GM23338 (cell line): ENCODE data around the gene NCKAP5.

Experiments
- CREB1 ChIP-seq: fragments of 250-450 bp; sonication (Bioruptor Pico); IDR thresholded peaks from 2 replicates; pipeline ENCODE4 v1.5.0; 2020; ENCODE audit warnings: low read depth, mild to moderate bottlenecking, moderate library complexity
- EZH2 ChIP-seq: fragments of 200-600 bp; sonication (generic); IDR thresholded peaks from one replicate; pipeline ENCODE4 v1.8.0; 2017; ENCODE audit warnings: antibody characterized with exemption, mild to moderate bottlenecking, low read depth; ENCODE audit not compliant: unreplicated experiment
- EZH2phosphoT487 ChIP-seq: fragments of 200-600 bp; sonication (generic); IDR thresholded peaks from one replicate; pipeline ENCODE4 v1.8.1; 2018; ENCODE audit warnings: antibody characterized with exemption; ENCODE audit not compliant: unreplicated experiment
- JUNB ChIP-seq: IDR thresholded peaks from one replicate; pipeline ENCODE4 v1.6.1; 2016; ENCODE audit warnings: antibody characterized with exemption; ENCODE audit not compliant: unreplicated experiment
- POLR2AphosphoS5 ChIP-seq: IDR thresholded peaks from 2 replicates; pipeline ENCODE4 v1.6.1; 2016; ENCODE audit warnings: antibody characterized with exemption, low read depth
- STAT1 ChIP-seq: IDR thresholded peaks from one replicate; pipeline ENCODE4 v1.6.1; 2016; ENCODE audit warnings: antibody characterized with exemption; ENCODE audit not compliant: unreplicated experiment
- ZNF114 ChIP-seq: fragments of 250-450 bp; sonication (Bioruptor Pico); IDR thresholded peaks from 2 replicates; pipeline ENCODE4 v1.5.0; 2020; ENCODE audit warnings: mild to moderate bottlenecking, moderate library complexity
- TF ChIP-seq, protein P1 (sequence below), 2 experiments: fragments of 200-600 bp in 1 of 2; sonication (generic) in 1 of 2; conservative IDR thresholded peaks; 2 replicates each; pipeline versions ENCODE4 v1.5.1 to v1.6.1; 2016 to 2017; ENCODE audit warnings: antibody characterized with exemption in 2 of 2, low read depth in 2 of 2, mild to moderate bottlenecking in 2 of 2, moderate library complexity in 1 of 2
- TF ChIP-seq, protein P2 (sequence below): IDR thresholded peaks from one replicate; pipeline ENCODE4 v1.6.1; 2018; ENCODE audit warnings: antibody characterized with exemption; ENCODE audit not compliant: unreplicated experiment

DNA sequence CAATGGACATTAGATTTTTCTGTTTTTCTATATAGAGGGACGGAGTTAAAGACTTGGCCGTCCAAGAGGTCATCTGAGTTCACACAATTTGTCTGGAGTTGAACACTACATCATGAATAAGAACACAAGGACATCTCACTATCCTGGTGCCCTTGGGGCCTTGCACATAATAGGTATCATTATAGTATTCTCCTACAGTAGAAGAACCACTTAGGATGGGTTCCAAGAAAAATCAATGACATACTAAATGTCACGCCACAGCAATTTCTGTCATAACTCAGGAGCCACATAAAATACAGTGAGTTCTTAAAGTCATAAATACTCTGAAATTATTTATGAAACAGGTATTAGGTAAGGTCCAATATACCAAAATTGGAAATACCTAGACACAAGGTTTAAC lies 154.4 kb downstream of the NCKAP5 start:
- TF ChIP-seq, protein P1, sequence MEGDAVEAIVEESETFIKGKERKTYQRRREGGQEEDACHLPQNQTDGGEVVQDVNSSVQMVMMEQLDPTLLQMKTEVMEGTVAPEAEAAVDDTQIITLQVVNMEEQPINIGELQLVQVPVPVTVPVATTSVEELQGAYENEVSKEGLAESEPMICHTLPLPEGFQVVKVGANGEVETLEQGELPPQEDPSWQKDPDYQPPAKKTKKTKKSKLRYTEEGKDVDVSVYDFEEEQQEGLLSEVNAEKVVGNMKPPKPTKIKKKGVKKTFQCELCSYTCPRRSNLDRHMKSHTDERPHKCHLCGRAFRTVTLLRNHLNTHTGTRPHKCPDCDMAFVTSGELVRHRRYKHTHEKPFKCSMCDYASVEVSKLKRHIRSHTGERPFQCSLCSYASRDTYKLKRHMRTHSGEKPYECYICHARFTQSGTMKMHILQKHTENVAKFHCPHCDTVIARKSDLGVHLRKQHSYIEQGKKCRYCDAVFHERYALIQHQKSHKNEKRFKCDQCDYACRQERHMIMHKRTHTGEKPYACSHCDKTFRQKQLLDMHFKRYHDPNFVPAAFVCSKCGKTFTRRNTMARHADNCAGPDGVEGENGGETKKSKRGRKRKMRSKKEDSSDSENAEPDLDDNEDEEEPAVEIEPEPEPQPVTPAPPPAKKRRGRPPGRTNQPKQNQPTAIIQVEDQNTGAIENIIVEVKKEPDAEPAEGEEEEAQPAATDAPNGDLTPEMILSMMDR (conservative IDR thresholded peaks at IDR 0.05; ENCODE audit: low read depth in 2 of 2) = no peak
- TF ChIP-seq JUNB (no peak), EZH2phosphoT487 (no peak), EZH2 (no peak), ZNF114 (CRISPR knock-in tag) (no peak), POLR2AphosphoS5 (no peak), STAT1 (no peak), CREB1 (CRISPR knock-in tag) (no peak)
- TF ChIP-seq, protein P2, sequence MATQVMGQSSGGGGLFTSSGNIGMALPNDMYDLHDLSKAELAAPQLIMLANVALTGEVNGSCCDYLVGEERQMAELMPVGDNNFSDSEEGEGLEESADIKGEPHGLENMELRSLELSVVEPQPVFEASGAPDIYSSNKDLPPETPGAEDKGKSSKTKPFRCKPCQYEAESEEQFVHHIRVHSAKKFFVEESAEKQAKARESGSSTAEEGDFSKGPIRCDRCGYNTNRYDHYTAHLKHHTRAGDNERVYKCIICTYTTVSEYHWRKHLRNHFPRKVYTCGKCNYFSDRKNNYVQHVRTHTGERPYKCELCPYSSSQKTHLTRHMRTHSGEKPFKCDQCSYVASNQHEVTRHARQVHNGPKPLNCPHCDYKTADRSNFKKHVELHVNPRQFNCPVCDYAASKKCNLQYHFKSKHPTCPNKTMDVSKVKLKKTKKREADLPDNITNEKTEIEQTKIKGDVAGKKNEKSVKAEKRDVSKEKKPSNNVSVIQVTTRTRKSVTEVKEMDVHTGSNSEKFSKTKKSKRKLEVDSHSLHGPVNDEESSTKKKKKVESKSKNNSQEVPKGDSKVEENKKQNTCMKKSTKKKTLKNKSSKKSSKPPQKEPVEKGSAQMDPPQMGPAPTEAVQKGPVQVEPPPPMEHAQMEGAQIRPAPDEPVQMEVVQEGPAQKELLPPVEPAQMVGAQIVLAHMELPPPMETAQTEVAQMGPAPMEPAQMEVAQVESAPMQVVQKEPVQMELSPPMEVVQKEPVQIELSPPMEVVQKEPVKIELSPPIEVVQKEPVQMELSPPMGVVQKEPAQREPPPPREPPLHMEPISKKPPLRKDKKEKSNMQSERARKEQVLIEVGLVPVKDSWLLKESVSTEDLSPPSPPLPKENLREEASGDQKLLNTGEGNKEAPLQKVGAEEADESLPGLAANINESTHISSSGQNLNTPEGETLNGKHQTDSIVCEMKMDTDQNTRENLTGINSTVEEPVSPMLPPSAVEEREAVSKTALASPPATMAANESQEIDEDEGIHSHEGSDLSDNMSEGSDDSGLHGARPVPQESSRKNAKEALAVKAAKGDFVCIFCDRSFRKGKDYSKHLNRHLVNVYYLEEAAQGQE = no peak
